H1 (cell line): ENCODE results near the gene EHBP1. TPM values are rescaled to one million over a fixed set of nuclear protein-coding genes. Genes with fewer than 3 reads are reported as not detected.

Experiments used
- CTCF ChIA-PET: fragments of 300-600 bp; sonication (Branson Sonifier 250); formaldehyde crosslinking; loops from one replicate; lab custom pipeline; 2021; ENCODE audit not compliant: partially characterized antibody; lab: Charles Lee
- POLR2A ChIA-PET: fragments of 300-600 bp; sonication (Branson Sonifier 250); formaldehyde crosslinking; loops from one replicate; lab custom pipeline; 2021; ENCODE audit warnings: inconsistent platforms; ENCODE audit not compliant: partially characterized antibody; lab: Charles Lee
- DNase-seq, 2 experiments: peaks; one replicate each; pipeline versions ENCODE4 v3.0.0 to v3.0.0-alpha.2; 2010 to 2022; ENCODE audit warnings: low spot score in 2 of 2, low read depth in 1 of 2, mixed read lengths in 1 of 2
- FAIRE-seq: peaks from 2 replicates; lab custom pipeline; 2011; peaks lifted over from hg19 to GRCh38; lab: Jason Lieb, UNC
- H2AFZ ChIP-seq: 2 replicates; pipeline ENCODE4 v1.8.1; 2012; ENCODE audit warnings: low read length, inconsistent platforms
- H2AK5ac ChIP-seq: 2 replicates; pipeline ENCODE4 v1.6.1; 2013; ENCODE audit warnings: low read depth, low read length
- H2BK120ac ChIP-seq: replicated peaks from 2 replicates; pipeline ENCODE3; 2013; ENCODE audit warnings: low read depth, low read length, inconsistent platforms
- H2BK12ac ChIP-seq: 2 replicates; pipeline ENCODE4 v1.6.1; 2013; ENCODE audit warnings: low read depth, low read length
- H2BK15ac ChIP-seq: 2 replicates; pipeline ENCODE4 v1.6.1; 2013; ENCODE audit warnings: low read length
- H2BK20ac ChIP-seq: 2 replicates; pipeline ENCODE4 v1.6.1; 2013; ENCODE audit warnings: low read length
- H2BK5ac ChIP-seq: 2 replicates; pipeline ENCODE4 v1.6.1; 2013; ENCODE audit warnings: low read depth, low read length
- H3K14ac ChIP-seq: 2 replicates; pipeline ENCODE4 v1.6.1; 2013; ENCODE audit warnings: inconsistent platforms; ENCODE audit not compliant: insufficient read length
- H3K18ac ChIP-seq: 2 replicates; pipeline ENCODE4 v1.6.1; 2013; ENCODE audit warnings: low read length; ENCODE audit errors: extremely low read depth
- H3K23ac ChIP-seq: 2 replicates; pipeline ENCODE4 v1.6.1; 2013; ENCODE audit warnings: inconsistent platforms; ENCODE audit not compliant: insufficient read length
- H3K23me2 ChIP-seq: 2 replicates; pipeline ENCODE4 v1.6.1; 2013; ENCODE audit warnings: low read depth, low read length
- H3K27ac ChIP-seq: 2 replicates; pipeline ENCODE4 v1.6.1; 2011; ENCODE audit warnings: low read depth, low read length, inconsistent platforms
- H3K27me3 ChIP-seq, 4 experiments: replicated peaks in 1 of 4; 1 replicate in 1 of 4; 2 replicates in 3 of 4; pipeline versions ENCODE4 v1.6.1 to v1.8.1; 2011 to 2013; ENCODE audit warnings: low read length in 3 of 4, mild to moderate bottlenecking in 3 of 4, inconsistent platforms in 2 of 4, mixed read lengths in 2 of 4, moderate library complexity in 1 of 4; ENCODE audit not compliant: control insufficient read depth in 3 of 4, insufficient read depth in 3 of 4; ENCODE audit errors: extremely low read depth in 1 of 4
- H3K36me3 ChIP-seq, 4 experiments: 2 replicates each; pipeline versions ENCODE4 v1.6.1 to v1.8.1; 2011 to 2013; ENCODE audit warnings: mild to moderate bottlenecking in 4 of 4, low read length in 3 of 4, moderate library complexity in 2 of 4, control low read depth in 1 of 4, inconsistent platforms in 1 of 4; ENCODE audit not compliant: insufficient read depth in 4 of 4, control insufficient read depth in 2 of 4
- H3K4ac ChIP-seq: replicated peaks from 2 replicates; pipeline ENCODE3; 2013; ENCODE audit warnings: low read length, low read depth, mixed read lengths, inconsistent platforms; ENCODE audit not compliant: insufficient read length
- H3K4me1 ChIP-seq, 4 experiments: replicated peaks in 1 of 4; 1 replicate in 1 of 4; 2 replicates in 3 of 4; pipeline versions ENCODE4 v1.6.1 to v1.8.1; 2011 to 2013; ENCODE audit warnings: low read length in 3 of 4, inconsistent platforms in 2 of 4, mixed read lengths in 1 of 4; ENCODE audit not compliant: insufficient read depth in 4 of 4, control insufficient read depth in 3 of 4
- H3K4me2 ChIP-seq, 2 experiments: 2 replicates each; pipeline versions ENCODE4 v1.6.1 to v1.8.1; 2011 to 2013; ENCODE audit warnings: low read depth in 2 of 2, low read length in 2 of 2, control low read depth in 1 of 2, inconsistent platforms in 1 of 2, mild to moderate bottlenecking in 1 of 2; ENCODE audit not compliant: insufficient read depth in 1 of 2
- H3K4me3 ChIP-seq, 4 experiments: fragments of 200-600, 300-600 bp in 1 of 4; sonication (generic), shearing (Covaris generic), sonication (Bioruptor Twin) in 1 of 4; 2 replicates each; pipeline versions ENCODE4 v1.5.1 to v1.8.1; 2011 to 2016; ENCODE audit warnings: low read length in 4 of 4, low read depth in 3 of 4, control low read depth in 2 of 4, inconsistent platforms in 2 of 4, mild to moderate bottlenecking in 2 of 4, mixed read lengths in 1 of 4, moderate library complexity in 1 of 4; ENCODE audit not compliant: insufficient read depth in 2 of 4; ENCODE audit errors: extremely low read depth in 1 of 4
- H3K56ac ChIP-seq: replicated peaks from 2 replicates; pipeline ENCODE3; 2013; ENCODE audit warnings: low read depth, mild to moderate bottlenecking, mixed read lengths, low read length, inconsistent platforms; ENCODE audit not compliant: insufficient read length
- H3K79me1 ChIP-seq: 2 replicates; pipeline ENCODE4 v1.6.1; 2013; ENCODE audit warnings: low read depth, low read length, control low read depth
- H3K79me2 ChIP-seq, 2 experiments: 2 replicates each; pipeline versions ENCODE4 v1.6.1 to v1.8.1; 2012 to 2013; ENCODE audit warnings: low read length in 2 of 2, mild to moderate bottlenecking in 2 of 2, inconsistent platforms in 1 of 2; ENCODE audit not compliant: insufficient read depth in 2 of 2, control insufficient read depth in 1 of 2
- H3K9ac ChIP-seq, 4 experiments: replicated peaks in 1 of 4; 1 replicate in 1 of 4; 2 replicates in 3 of 4; pipeline versions ENCODE4 v1.6.1 to v1.8.1; 2011 to 2013; ENCODE audit warnings: low read depth in 3 of 4, low read length in 3 of 4, control low read depth in 2 of 4, mild to moderate bottlenecking in 2 of 4, moderate library complexity in 2 of 4, inconsistent platforms in 1 of 4; ENCODE audit errors: extremely low read depth in 1 of 4
- H3K9me3 ChIP-seq, 2 experiments: 2 replicates each; pipeline versions ENCODE4 v1.6.1 to v1.8.1; 2012 to 2013; ENCODE audit warnings: mild to moderate bottlenecking in 2 of 2, moderate library complexity in 2 of 2, control low read depth in 1 of 2, inconsistent platforms in 1 of 2, low read depth in 1 of 2, low read length in 1 of 2, mixed read lengths in 1 of 2; ENCODE audit not compliant: insufficient read depth in 2 of 2
- H4K20me1 ChIP-seq, 2 experiments: replicated peaks in 1 of 2; 2 replicates each; pipeline versions ENCODE3 to v1.8.1; 2011 to 2013; ENCODE audit warnings: inconsistent platforms in 2 of 2, low read length in 2 of 2, mild to moderate bottlenecking in 1 of 2; ENCODE audit not compliant: insufficient read depth in 2 of 2, control insufficient read depth in 1 of 2
- H4K5ac ChIP-seq: 2 replicates; pipeline ENCODE4 v1.6.1; 2013; ENCODE audit warnings: low read length, low read depth, mixed read lengths, inconsistent platforms; ENCODE audit not compliant: insufficient read length
- H4K8ac ChIP-seq: 2 replicates; pipeline ENCODE4 v1.8.0; 2013; ENCODE audit warnings: mild to moderate bottlenecking, moderate library complexity, low read length, inconsistent platforms; ENCODE audit not compliant: insufficient read depth; ENCODE audit errors: extremely low read depth
- H4K91ac ChIP-seq: replicated peaks from 2 replicates; pipeline ENCODE3; 2013; ENCODE audit warnings: low read length, mixed read lengths, inconsistent platforms; ENCODE audit not compliant: insufficient read length
- BCL11A ChIP-seq, 2 experiments: IDR thresholded peaks; one replicate each; pipeline ENCODE4 v1.6.1; 2011; ENCODE audit warnings: low read depth in 2 of 2, low read length in 2 of 2, mild to moderate bottlenecking in 2 of 2
- BRCA1 ChIP-seq: IDR thresholded peaks from 2 replicates; pipeline ENCODE4 v1.6.1; 2012; ENCODE audit warnings: low read depth, low read length, improper control_type of control experiment
- CHD2 ChIP-seq: IDR thresholded peaks from 2 replicates; pipeline ENCODE4 v1.6.1; 2012; ENCODE audit warnings: low read length, improper control_type of control experiment
- JUN ChIP-seq: IDR thresholded peaks from 2 replicates; pipeline ENCODE4 v1.6.1; 2011; ENCODE audit warnings: low read depth, mild to moderate bottlenecking, improper control_type of control experiment, low read length
- PHF8 ChIP-seq: fragments of 200-600 bp; sonication (generic); conservative IDR thresholded peaks from 2 replicates; pipeline ENCODE4 v1.7.1; 2012; ENCODE audit warnings: low read depth, mild to moderate bottlenecking, inconsistent platforms, low read length, moderate library complexity
- WGBS, 2 experiments: shearing (Covaris generic) in 1 of 2; methylation state at CpG; one replicate each; pipeline versions ENCODE4 v1.1.6 to v1.1.7; 2013 to 2015; ENCODE audit warnings: low lambda C conversion rate in 2 of 2, mixed read lengths in 2 of 2, inconsistent platforms in 1 of 2, low coverage in 1 of 2, missing lambda C conversion rate in 1 of 2; ENCODE audit not compliant: insufficient replicate concordance in 2 of 2, insufficient coverage in 1 of 2, insufficient read length in 1 of 2; ENCODE audit errors: extremely low coverage in 1 of 2, missing lambda C conversion rate in 1 of 2; 5-methylcytosine and 5-hydroxymethylcytosine counted together
- polyA plus RNA-seq, 7 experiments: library from polyadenylated mRNA; depleted of rRNA in 3 of 7; stranded (reverse) in 5 of 7; unstranded in 2 of 7; fragments of >200 nt in 5 of 7; fragments of 200-250 nt in 2 of 7; gene quantifications; 1 replicate in 5 of 7; 2 replicates in 1 of 7; 4 replicates in 1 of 7; pipeline versions ENCODE4 v1.2.1 to v1.2.3, GENCODE V29; 2011 to 2013; ENCODE audit warnings: missing spikeins in 2 of 7, mixed read lengths in 2 of 7
- total RNA-seq: library from RNA; stranded (reverse); fragmentation: NEBNext Ultra II Directional; extraction: Animal tissue kit (Norgen Biotek cat#: 25700); gene quantifications from 2 replicates; pipeline ENCODE4 v1.2.1, GENCODE V29; 2021

EHBP1 gene
- total and polyA plus RNA-seq, 2 of the 8 experiments (the other 6 are each of a cell fraction or from before 2014, with no cell fraction given) = 12.0 to 64.1 TPM

GRCh38 chr2:63035169-63035568, 329.7 kb downstream of the EHBP1 start:
- TF ChIP-seq PHF8 = no peak
- no peak for TF ChIP-seq JUN
- no peak for TF ChIP-seq BRCA1
- TF ChIP-seq CHD2 = no peak
- TF ChIP-seq BCL11A (IDR thresholded peaks at IDR 0.05; ENCODE audit: low read depth in 2 of 2, low read length in 2 of 2) = no peak
- H4K5ac ChIP-seq = no peak overlapping the region
- no peak overlapping the region for H2BK5ac ChIP-seq
- no peak overlapping the region for H3K4me2 ChIP-seq
- no peaks in the 10 kb centered on the region; the same call in 1 of the 2 replicates for H3K23me2 ChIP-seq
- no peak overlapping the region for H4K8ac ChIP-seq
- no peak overlapping the region for H2BK15ac ChIP-seq
- no peaks in the 10 kb centered on the region for H3K79me1 ChIP-seq
- FAIRE-seq = no peak
- 94% methylated on average over 2 of the region's 2 CpGs; no CpG with 5 or more reads in 1 of the 2 experiments for WGBS, 2 experiments
- H3K4me1 ChIP-seq = no peaks in the 10 kb centered on the region
- H3K4me3 ChIP-seq = no peak overlapping the region
- H3K18ac ChIP-seq = no peak overlapping the region
- H3K79me2 ChIP-seq = no peaks in the 10 kb centered on the region
- no peaks in the 10 kb centered on the region for H3K27me3 ChIP-seq
- no peak overlapping the region for H3K27ac ChIP-seq
- H2AK5ac ChIP-seq = no peak overlapping the region
- no peaks in the 10 kb centered on the region for H3K36me3 ChIP-seq
- ChIA-PET CTCF (interaction anchor here (0.7 to 1.4 kb wide), 5 partner anchors 8 to 390 kb away, joined by 3 to 7 read pairs (median 4); no protein-coding TSS in a partner anchor), POLR2A (interaction anchor here (0.9 to 1.6 kb wide), 2 partner anchors 9 to 15 kb away, joined by 3 to 6 read pairs; no protein-coding TSS in a partner anchor)
- no peaks in the 10 kb centered on the region for H3K9me3 ChIP-seq
- H3K56ac ChIP-seq = no peak overlapping the region
- H2BK12ac ChIP-seq = no peak overlapping the region
- H2BK20ac ChIP-seq = no peak overlapping the region
- H3K14ac ChIP-seq = no peak overlapping the region
- no peak overlapping the region for H3K9ac ChIP-seq
- H4K91ac ChIP-seq = no peak overlapping the region
- H3K23ac ChIP-seq = no peak overlapping the region
- no peak overlapping the region for H3K4ac ChIP-seq
- no peak for DNase-seq
- H2AFZ ChIP-seq = no peak overlapping the region
- no peaks in the 10 kb centered on the region for H4K20me1 ChIP-seq
- no peak overlapping the region for H2BK120ac ChIP-seq
